Stimulated activated CD4-positive, alpha-beta T cell treated with anti-CD3 and anti-CD28 coated beads, Interleukin-1b, Interleukin-23, amount 100 ng/mL, for 48 hours (primary cell): ENCODE measurements around the gene ONECUT3.
A peak's percentile ranks its signal among the peaks of the same experiment; 100 is the strongest.
"Not testable (repeated sequence)": the region's sequence is repeated elsewhere in the genome, so short reads cannot be mapped to it uniquely, and the experiment has no call there.

Experiments used
- DNase-seq: peaks from one replicate; pipeline ENCODE4 v3.0.0-alpha.2; 2020

The ONECUT3 gene

DNA sequence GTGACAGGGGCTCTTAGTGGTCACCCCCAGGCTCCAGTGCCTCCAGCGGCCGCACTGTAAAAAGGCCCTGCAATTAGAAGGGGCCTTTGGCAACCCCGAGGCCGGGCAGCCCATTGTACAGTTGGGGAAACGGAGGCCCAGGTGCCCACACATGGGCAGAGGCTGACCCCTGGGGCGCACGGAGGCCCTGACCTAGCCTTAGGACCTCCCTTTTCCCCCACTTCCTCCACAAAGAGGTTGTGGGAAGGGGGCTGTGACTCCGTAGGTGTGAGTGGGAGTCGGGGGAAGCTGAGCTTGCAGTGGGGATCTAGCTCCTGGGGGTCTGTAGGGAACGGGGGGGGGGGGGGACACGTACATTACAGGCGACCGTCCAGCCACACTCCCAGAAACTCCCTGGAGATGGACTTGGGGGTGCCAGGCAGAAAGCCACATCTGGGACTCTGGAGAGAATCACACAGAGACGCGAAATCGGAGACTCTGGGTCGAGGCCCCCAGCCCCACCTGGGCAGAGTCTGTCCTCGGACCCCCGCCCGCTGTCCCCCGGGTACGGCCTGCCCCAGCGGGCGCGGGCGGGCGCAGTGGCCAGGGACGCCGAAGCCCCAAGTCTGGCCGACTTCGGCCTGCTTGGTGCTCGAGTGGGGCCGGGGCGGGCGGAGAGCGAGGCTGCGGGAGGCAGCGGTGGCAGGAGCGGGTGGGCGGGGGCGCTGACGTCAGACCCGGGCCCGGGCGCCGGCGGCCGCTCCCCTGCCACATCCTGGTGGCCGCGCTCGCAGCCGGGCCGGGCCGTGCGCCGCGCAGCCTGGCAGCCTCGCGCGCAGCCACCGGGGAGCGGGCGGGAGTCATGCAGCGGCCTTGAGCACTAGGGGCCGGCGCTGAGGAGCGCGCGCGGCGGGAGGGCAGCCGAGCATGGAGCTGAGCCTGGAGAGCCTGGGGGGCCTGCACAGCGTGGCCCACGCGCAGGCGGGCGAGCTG lies at the start of gene ONECUT3:
Gene ONECUT3, plus strand, starts transcription at position 750 of the 972 bp plus-strand sequence. Its CDS starts 157 bp downstream, at position 907.
- DNase-seq: no peak

DNA sequence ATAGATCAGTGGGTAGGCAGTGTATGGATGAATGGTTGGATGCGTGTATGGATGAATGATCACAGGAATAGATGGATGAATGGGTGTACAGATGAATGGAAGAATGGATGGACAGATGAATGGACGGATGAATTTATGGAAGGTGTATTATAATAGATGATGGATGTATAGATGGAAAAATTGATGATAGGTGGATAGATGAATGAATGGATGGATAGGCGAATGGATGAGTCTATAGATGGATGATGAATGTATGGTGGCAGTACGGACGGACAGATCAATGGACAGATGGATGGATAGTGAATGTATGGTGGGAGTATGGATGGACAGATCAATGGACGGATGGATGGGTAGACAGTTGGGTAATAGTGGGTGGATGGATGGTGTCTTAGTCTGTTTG lies 49.0 kb upstream of the ONECUT3 start:
- no peak for DNase-seq

DNA sequence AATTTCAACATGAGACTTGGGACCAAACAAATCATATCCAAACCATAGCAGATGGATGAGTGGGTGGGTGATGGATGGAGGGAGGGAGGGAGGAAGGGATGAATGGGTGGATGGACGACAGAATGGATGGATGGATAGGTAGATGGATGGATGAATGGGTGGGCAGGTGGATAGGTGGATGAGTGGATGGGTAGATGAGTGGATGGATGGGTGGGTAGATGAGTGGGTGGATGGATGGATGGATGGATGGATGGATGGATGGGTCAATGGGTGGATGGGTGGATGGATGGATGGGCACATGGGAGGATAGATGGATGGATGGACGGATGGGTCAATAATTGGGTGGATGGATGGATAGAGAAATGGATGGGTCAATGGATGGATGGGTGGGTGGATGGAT lies 47.9 kb upstream of the ONECUT3 start:
- no peak for DNase-seq

DNA sequence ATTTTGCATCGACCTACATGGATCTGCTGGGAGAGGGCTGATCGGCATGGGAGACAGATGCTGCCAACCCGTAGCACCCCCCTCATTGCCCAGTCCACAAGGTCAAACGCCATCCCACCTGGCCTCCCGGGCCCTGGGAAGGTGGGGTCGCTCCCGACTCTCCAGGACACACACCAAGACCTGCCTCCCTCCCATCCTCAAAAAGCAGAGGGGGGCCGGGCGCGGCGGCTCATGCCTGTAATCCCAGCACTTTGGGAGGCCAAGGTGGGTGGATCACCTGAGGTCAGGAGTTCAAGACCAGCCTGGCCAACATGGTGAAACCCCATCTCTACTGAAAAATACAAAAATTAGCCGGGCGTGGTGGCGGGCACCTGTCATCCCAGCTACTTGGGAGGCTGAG lies 46.7 kb upstream of the ONECUT3 start:
- not testable (repeated sequence) for DNase-seq

DNA sequence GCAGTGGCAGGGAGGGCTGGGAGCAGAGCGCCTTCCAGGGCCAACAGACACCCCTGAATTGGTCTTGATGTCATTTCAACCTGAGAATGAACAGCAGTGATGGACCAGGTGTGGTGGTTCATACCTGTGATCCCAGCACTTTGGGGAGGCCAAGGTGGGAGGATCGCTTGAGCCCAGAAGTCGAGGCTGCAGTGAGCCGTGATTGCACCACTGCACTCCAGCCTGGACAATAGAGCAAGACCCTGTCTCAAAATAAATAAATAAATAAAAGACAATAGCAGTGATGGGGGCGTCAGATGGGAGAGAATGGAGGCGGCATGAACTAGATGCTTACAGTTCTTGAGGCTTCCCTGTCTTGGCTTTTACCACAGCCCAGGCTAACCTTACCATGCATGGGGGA lies 46.1 kb upstream of the ONECUT3 start:
- no peak for DNase-seq

DNA sequence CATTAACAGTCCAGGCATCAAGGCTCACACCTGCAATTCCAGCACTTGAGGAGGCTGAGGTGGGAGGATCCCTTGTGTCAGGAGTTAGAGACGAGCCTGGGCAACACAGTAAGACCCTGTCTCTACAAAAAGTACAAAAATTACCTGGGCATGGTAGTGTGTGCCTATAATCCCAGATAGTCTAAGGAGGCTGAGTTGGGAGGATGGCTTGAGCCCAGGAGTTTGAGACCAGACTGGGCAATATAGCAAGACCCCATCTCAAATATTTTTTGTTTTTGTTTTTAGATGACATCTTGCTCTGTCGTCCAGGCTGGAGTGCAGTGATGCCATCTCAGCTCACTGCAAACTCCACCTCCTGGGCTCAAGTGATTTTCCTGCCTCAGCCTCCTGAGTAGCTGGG lies 40.1 kb upstream of the ONECUT3 start:
- DNase-seq: no peak

DNA sequence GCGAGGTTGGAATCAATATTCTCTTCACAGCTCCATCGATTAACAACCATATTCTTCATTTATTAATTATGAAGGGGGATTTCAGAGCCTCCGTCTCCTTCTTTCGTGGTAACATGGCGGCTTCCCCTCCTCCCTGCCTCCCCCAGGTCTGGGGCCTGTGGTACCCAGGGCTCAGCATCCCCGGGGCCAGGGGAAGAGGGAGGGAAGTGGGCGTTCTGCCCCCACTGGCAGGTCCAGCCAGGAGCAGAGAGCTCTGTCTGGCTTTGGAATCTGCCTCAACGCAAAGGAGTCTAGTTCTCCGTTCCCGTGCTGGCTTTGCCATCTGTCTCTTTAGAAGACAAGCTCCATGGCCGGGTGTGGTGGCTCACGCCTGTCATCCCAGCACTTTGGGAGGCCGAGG lies 37.8 kb upstream of the ONECUT3 start:
- no peak for DNase-seq

DNA sequence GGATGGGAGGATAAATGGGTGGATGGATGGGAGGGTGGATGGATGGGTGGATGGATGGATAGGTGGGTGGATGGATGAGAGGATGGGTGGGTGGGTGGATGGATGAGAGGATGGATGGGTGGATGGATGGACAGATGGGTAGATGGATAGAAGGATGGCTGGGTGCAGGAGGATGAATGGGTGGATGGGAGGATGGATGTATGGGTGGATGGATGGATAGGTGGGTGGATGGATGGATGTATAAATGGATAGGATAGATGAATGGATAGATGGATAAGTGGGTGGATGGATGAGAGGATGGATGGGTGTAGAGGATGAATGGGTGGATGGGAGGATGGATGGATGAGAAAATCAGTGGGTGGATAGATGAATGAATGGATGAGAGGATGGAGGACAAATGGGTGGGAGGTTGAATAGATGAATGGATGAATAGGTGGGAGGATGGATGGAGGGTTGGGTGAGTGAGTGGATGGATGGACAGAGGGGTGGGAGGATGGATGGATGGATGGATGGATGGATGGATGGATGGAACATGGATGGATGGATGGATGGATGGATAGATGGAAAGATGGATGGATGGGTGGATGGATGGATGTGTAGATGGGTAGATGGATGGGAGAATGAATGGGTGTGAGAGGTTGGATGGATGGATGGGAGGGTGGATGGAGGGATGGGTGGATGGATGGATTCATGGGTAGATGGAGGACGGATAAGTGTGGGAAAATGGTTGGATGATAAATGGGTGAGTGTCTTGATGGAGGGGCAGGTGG lies 35.9 kb upstream of the ONECUT3 start:
- no peak for DNase-seq

DNA sequence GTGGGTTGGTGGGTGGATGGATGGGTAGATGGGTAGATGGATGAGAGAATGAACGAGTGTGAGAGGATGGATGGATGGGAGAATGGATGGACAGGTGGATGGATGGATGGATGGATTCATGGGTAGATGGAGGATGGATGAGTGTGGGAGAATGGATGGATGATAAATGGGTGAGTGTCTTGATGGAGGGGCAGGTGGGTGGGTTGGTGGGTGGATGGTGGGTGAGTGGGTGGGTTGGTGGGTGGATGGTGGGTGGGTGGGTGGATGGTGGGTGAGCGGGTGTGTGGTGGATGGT lies 35.4 kb upstream of the ONECUT3 start:
- no peak for DNase-seq

DNA sequence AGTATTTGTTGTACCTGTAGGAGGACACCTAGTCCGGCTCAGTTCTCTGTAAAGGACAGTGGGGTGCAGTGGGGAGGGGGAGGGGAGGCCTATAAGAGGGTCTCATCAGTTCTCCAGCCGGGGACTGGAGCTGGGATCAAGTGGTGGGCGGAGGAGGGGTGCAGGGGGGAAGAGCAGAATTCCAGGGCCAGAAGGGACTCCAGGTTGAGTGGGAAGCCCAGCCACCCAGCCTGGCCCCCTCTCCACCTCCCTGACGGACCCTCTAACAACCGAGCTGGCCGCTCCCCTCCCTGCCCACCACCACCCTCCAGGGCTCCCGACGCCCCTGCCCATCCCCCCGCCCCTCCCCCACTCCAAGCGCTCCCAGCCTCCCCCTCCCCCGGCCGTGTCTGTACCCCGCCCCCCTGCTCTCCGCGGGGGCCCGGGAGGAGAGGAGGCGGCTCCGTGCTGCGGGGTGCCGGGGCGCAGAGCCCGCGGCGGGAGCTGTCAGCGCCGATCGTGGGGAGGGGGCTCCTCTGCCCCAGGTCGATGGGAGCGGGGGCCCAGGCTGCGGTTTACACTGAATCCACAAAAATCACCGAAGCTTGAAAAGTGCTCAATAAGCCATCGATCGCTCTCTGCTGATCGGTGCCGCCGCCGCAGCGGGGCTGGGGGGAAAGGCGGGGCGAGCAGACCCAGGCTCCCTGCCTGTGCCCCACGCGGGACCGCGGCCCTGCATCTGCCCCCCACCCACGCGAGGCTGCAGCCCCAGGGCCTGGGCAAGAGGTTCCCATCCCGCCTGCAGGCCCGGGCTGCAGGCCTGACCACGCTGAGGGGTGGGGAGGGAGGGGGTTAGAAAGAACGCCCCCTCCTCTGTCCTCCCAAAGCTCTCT lies 34.6 kb upstream of the ONECUT3 start:
- DNase-seq: no peak

DNA sequence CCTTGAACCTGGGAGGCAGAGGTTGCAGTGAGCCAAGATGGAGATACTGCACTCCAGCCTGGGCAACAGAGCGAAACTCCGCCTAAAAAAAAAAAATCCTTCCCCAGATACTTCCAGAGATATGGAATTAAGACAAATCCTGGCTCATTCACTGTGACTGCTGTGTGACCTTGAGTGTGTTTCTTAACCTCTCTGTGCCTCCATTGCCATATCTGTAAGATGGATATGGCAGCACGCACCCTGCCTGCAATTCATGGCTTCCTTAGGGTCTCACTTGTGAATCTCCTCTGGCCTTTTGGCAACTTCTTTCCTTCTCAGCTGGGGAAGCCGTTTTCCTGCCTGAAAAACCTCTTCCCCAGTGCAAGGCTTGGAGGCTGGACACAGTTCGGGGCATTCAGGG lies 33.8 kb upstream of the ONECUT3 start:
- DNase-seq: no peak

DNA sequence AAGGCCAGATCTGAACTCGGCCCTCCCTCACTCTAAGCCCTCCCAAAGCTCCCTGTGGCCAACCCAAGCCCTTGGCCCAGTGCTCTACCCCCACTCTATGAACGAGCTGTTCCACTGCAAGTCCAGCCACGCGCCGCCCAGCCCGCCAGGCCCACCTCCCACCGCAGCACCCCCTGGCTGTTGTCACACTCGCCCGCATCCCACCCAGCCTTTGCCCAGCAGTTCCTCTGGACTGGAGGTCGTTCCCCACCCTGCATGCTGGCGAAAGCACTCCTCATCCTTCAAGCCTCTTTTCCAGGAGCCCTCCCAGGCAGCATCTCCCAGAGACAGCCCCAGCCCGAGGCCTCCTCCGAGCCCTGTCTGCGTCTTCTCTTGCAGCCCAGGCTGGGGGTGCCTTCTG lies 33.1 kb upstream of the ONECUT3 start:
- no peak for DNase-seq

DNA sequence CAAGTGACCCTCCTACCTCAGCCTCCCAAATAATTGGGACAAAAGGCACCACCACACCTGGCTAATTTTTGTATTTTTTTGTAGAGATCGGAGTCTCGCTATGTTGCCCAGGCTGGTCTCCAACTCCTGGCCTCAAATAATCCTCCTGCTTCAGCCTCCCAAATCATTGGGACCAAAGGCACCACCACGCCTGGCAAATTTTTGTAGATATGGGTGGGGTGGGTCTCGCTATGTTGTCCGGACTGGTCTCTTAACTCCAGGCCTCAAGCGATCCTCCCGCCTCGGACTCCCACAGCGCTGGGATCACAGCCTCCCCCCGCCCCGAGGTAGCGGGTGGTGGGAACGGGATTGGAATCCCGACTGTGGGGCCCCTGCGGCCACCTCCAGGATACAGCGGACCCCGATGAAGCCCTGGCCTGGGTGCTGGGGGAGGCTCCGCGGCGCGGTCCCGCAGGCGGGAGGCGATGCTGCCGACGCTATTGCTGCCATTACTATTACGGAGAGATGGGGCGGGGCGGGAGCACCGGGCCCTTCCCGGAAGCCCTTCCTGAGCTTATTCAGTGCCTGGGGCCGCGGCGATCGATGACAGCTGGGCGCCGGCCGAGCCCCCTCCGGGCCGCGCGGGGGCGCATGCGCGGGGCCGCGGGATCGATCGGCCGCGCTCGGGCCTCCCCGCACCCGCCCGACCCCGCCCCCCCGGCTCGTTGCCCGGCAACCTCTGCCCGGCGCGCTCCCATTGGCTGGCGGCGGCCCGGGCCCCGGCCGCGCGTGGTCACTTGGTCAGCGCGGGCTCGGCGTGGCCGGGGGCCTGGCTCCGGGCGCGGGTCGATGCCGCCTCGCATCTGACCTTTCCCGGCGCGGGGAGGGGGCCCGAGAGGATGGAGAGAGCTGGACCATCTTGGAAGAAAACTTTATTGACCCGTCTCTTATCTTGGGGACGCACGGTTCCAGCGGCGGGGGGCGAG lies 27.9 kb upstream of the ONECUT3 start:
- DNase-seq: peak; percentile 51

DNA sequence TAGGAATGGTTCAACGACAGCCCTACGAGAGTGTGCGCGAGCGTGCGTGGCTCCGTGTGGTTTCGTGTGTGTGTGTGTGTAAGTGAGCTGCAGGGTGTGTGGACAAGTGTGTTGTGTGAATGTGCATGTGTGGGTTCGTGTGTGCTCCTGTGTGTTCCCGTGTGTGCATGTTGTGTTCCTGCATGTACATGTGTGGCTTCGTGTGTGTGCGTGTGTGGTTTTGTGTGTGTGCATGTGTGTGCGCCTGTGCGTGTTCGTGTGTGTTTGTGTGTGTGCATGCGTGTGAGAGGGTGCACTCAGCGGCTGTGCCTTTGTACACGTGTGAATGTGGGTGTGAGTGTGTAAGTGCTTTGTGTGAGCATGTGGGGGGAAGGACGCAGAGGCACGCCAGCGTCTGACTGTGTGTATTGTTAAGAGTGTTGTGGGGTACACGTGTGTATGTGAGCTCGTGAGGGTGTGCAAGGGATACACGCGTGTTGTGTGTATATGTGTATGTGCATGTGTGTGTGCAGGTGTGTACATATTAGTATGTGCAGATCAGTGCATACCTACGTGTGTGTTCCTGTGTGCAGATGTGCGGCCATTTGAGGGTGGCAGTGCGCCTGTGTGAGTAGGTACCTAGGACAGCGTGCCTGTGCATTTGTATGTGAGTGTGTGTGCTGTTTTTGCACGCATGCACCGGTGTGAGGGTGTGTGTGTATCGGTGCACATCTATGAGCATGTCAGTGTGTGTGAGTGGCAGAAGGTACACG lies 24.3 kb upstream of the ONECUT3 start:
- DNase-seq: no peak

DNA sequence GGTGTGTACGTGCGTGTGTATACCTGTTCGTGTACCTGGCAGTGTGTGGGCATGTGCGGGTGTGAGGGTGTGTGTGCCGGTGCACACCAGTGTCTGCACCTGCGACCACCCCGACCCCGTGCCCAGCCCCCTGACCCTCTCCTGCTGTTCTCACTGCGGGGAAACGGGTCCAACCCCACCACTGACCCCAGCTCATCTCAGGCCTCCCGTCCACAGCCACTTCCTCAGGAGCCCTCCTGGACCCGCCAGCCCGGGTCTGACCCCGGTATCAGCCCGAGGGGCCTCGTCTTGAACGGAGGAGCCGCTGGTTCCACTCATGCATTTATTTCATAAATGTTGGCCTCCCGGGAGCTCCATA lies 23.8 kb upstream of the ONECUT3 start:
- DNase-seq: no peak

DNA sequence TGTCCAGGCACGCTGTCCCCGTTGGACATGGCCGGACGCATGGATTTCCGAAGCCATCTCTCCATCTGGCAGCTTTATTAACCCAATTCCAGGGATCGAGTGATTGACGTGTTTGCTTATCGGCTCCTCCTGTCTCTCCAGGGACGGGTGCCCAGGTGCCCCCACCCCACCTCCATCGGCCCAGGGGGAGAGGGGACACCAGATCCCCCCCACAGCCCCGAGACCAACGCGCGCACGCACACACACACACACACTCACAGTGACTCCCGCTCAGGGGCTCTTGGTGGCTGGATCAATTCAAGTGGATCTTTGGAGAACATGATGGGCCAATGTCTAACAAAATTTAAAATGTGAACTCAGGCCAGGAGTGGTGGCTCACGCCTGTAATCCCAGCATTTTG lies 23.1 kb upstream of the ONECUT3 start:
- no peak for DNase-seq

DNA sequence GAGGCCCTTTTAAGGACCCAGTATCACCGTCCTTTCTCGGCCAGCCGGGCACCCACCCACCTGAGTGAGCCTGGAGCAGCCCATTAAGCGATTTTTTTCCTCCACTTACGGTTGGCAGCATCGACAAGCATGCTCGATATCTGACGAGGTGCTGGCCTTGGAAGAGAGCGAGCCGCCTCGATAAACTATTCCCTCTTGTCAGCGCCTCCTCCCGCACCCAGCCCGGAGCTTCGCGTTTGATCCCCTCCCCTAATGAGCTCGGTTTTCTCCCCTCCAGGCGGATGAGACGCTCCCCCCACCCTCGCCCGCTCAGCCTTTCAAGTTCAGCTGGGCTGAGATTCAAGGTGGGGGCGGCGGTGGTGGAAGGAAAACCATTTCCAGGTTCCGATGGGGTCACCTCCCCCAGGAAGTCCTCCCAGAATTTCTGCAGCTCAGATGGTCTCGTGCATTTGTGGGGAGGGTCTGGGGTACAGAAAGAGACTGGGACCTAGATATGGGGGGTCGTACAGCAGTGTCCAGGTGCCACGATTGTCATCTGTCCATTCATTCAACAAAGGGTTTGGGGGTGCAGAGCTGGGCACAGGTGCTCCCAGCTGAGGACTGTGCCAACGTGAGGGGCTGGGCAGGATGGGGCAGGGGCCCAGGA lies 18.9 kb upstream of the ONECUT3 start:
- no peak for DNase-seq

DNA sequence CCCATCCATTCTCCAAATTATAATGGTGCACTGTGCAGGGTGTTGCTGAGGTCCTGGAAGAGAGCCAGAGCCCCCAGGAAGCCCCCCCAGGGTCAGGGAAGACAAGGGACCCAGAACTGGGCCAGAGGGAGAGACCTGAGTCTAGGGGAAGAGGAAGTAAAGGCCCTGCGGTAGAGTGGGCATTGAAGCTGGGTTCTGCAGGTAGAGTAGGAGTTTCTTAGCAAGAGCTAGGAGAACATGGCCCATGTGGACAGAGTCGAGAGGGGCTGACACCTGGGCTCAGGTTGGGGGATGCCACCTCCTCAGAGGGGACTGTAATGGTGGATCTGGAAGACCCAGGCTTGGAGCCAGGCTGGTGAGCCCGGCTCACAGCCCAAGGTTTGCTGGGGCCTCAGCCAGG lies 17.0 kb upstream of the ONECUT3 start:
- DNase-seq: no peak

DNA sequence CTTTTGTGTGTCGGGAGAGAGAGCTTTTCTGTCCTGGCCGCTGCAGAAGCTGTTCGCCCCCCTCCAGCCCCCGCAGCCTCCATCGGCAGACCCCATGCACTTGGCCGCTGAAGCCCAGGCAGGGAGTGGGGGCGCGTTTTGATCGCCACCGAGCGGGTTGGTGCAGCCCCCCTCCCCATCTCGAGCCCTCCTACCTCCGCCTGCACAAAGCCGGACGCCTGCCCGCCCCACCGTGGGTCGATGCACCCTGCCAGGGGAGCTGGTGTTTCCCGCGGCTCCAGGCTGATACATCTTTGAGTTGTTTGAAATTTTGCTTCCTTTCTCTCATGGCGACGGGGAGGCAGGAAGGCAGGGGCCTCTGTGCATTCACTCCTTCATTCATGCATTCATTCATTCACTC lies 16.4 kb upstream of the ONECUT3 start:
- no peak for DNase-seq

DNA sequence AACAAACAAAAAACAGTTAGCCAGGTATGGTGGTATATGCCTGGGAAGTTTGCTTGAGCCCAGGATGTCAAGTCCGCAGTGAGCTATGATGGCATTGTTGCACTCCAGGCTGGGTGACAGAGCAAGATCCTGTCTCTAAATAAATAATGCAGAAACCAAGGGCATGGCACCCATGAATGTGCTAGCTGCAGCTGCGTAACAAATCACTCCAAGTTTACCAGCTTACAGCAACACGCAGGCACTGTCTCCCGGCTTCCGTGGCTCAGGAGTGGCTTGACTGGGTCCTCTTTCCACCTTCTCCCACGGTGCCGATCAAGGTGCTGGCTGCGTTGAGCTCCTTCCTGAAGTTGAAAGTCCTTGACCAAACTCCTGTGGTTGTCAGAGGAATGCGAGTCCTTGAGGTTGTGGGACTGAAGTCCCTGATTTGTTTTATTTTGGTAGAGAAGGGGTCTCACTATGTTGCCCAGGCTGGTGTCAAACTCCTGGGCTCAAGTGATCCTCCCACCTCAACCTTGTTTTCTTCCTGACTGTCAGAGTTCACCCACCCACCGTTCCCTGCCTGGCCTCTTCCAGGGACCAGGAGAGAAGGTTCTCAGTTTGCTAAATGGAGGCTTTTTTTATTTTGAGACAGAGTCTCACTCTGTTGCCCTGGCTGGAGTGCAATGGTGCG lies 13.2 kb upstream of the ONECUT3 start:
- DNase-seq: no peak
